ENCODE measurements around the gene SLC25A25. TPM values are rescaled to one million over a fixed set of nuclear protein-coding genes. Genes with fewer than 3 reads are reported as not detected.

The SLC25A25 gene
- total RNA-seq, 1 donor from 2014 or later = 18.0 TPM

GRCh38 chr9:128139621-128140020 lies 71.6 kb downstream of the SLC25A25 start:
- Mint-ChIP-seq H3K4me1 (ENCODE audit: unreplicated experiment) (peaks cover 5% of the 10 kb centered on the region), H3K27me3 (ENCODE audit: unreplicated experiment) (peaks cover 28% of the 10 kb centered on the region), H3K9me3 (ENCODE audit: unreplicated experiment) (peaks cover 1% of the 10 kb centered on the region), H3K4me3 (ENCODE audit: unreplicated experiment) (no peak overlapping the region), H3K27ac (ENCODE audit: unreplicated experiment) (no peak overlapping the region), H3K36me3 (ENCODE audit: unreplicated experiment) (peaks cover under 1% of the 10 kb centered on the region)
- no peak for TF ChIP-seq CTCF (IDR thresholded peaks at IDR 0.05)
- no peak for DNase-seq (ENCODE audit: extremely low spot score, unreplicated experiment)

DNA sequence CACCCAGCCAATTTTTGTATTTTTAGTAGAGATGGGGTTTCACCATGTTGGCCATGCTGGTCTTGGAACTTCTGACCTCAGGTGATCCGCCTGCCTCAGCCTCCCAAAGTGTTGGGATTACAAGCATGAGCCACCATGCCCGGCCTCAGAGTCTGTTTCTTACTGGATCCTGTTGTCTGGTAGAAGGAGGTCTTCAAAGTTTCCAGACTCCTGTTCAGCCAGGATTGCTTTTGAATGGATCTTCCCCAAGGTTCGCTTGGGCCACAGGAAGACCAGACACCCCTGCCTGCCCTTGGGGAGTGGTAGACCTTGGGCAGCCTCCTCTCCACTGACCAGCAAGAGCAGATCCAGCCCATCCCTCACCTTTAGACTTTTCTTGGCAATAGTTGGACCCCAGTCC lies 73.6 kb downstream of the SLC25A25 start:
- Mint-ChIP-seq H3K4me1 (ENCODE audit: unreplicated experiment) (peaks cover 1% of the 10 kb centered on the region), H3K36me3 (ENCODE audit: unreplicated experiment) (no peaks in the 10 kb centered on the region), H3K27ac (ENCODE audit: unreplicated experiment) (no peak overlapping the region), H3K9me3 (ENCODE audit: unreplicated experiment) (no peaks in the 10 kb centered on the region), H3K4me3 (ENCODE audit: unreplicated experiment) (no peak overlapping the region), H3K27me3 (ENCODE audit: unreplicated experiment) (peaks cover 11% of the 10 kb centered on the region)
- TF ChIP-seq CTCF (IDR thresholded peaks at IDR 0.05) = no peak
- no peak for DNase-seq (ENCODE audit: extremely low spot score, unreplicated experiment)

DNA sequence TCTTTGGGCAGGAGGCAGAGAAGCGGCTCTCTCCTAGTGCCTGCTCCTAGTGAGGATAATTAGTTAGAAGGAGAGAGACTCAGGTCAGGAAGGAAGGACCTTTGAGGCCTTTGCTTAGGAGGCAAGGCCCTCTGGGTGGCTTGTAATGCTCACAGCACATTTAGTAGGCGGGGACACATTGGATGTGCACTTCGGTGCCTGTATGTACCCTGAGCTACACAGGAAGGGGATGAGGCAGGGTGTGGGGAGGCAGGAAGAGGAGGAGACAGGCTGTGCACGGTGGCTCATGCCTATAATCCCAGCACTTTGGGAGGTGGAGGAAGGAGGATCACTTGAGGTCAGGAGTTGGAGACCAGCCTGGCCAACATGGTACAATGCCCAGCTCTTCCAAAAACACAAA lies 74.0 kb downstream of the SLC25A25 start:
- Mint-ChIP-seq H3K4me1 (ENCODE audit: unreplicated experiment) (peaks cover 1% of the 10 kb centered on the region), H3K36me3 (ENCODE audit: unreplicated experiment) (no peaks in the 10 kb centered on the region), H3K9me3 (ENCODE audit: unreplicated experiment) (no peaks in the 10 kb centered on the region), H3K27me3 (ENCODE audit: unreplicated experiment) (peaks cover 7% of the 10 kb centered on the region), H3K4me3 (ENCODE audit: unreplicated experiment) (no peak overlapping the region), H3K27ac (ENCODE audit: unreplicated experiment) (no peak overlapping the region)
- DNase-seq (ENCODE audit: extremely low spot score, unreplicated experiment) = no peak
- no peak for TF ChIP-seq CTCF (IDR thresholded peaks at IDR 0.05)

DNA sequence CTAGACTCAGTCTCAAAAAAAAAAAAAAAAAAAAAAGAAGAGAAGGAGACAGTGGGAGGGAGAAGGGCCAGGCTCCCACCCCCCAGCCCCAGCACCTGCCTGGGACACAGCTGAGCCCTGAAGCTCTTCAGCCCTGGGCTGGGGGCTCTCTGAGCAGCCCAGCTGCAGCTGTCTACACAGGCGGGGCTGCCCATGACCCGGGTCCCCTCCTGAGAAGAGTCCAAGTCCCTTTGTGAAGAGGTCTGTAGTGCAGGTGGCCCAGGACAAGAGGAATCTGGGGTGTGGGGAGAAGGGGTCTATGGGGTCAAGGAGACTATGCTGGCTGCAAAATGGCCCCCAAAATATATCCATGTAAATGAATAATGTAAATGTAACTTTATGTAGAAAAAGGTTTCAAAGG lies 74.6 kb downstream of the SLC25A25 start:
- H3K36me3 Mint-ChIP-seq (ENCODE audit: unreplicated experiment) = no peaks in the 10 kb centered on the region
- no peak overlapping the region for H3K27ac Mint-ChIP-seq (ENCODE audit: unreplicated experiment)
- no peak overlapping the region for H3K4me3 Mint-ChIP-seq (ENCODE audit: unreplicated experiment)
- H3K9me3 Mint-ChIP-seq (ENCODE audit: unreplicated experiment) = no peaks in the 10 kb centered on the region
- TF ChIP-seq CTCF (IDR thresholded peaks at IDR 0.05) = no peak
- no peak for DNase-seq (ENCODE audit: extremely low spot score, unreplicated experiment)
- H3K27me3 Mint-ChIP-seq (ENCODE audit: unreplicated experiment) = peaks cover 2% of the 10 kb centered on the region
- H3K4me1 Mint-ChIP-seq (ENCODE audit: unreplicated experiment) = peaks cover 1% of the 10 kb centered on the region

DNA sequence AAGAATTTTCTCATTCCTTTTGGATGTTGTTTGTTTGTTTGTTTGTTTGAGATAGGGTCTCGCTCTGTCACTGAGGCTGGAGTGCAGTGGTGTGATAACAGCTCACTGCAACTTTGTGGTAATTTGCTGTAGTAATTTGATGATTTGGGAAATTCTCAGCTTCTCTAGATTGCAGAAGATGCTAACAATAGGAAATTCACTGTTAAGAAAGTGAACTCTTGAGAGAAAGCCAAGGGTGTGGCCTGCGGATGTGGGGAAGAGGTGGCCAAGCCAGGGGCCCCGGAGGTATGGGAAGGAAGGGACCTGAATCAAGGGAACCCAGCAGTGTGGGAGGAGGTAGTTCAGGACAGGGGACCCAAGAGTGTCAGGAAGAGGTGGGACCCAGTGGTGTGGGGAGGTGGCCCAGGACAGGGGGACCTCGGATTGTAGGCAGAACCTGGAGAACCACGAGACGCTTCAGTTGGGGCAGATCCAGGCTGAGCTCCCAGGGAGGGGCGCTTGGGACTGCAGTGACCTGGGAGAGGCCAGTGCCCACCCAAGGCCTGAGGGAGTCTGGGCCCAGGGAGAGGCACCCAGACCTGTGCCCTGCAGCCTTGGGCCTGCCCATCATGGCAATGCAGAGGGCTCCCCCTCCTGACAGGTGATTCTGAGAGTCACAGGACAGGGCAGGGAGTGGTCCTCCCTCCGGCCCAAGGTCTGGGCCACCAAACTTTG lies 75.7 kb downstream of the SLC25A25 start:
- Mint-ChIP-seq H3K9me3 (ENCODE audit: unreplicated experiment) (no peaks in the 10 kb centered on the region), H3K4me3 (ENCODE audit: unreplicated experiment) (no peak overlapping the region), H3K36me3 (ENCODE audit: unreplicated experiment) (no peaks in the 10 kb centered on the region), H3K4me1 (ENCODE audit: unreplicated experiment) (peaks cover 1% of the 10 kb centered on the region), H3K27ac (ENCODE audit: unreplicated experiment) (no peak overlapping the region), H3K27me3 (ENCODE audit: unreplicated experiment) (no peaks in the 10 kb centered on the region)
- no peak for TF ChIP-seq CTCF (IDR thresholded peaks at IDR 0.05)
- no peak for DNase-seq (ENCODE audit: extremely low spot score, unreplicated experiment)
